GM21528 (cell line): ENCODE data around the gene DAZAP1.

Source experiments
- ATAC-seq: cut with Tn5 transposase; IDR thresholded peaks from one replicate; pipeline ENCODE4 v1.9.1; 2021; ENCODE audit warnings: mild to moderate bottlenecking, moderate library complexity; ENCODE audit not compliant: unreplicated experiment, low FRiP score

Gene DAZAP1

DNA sequence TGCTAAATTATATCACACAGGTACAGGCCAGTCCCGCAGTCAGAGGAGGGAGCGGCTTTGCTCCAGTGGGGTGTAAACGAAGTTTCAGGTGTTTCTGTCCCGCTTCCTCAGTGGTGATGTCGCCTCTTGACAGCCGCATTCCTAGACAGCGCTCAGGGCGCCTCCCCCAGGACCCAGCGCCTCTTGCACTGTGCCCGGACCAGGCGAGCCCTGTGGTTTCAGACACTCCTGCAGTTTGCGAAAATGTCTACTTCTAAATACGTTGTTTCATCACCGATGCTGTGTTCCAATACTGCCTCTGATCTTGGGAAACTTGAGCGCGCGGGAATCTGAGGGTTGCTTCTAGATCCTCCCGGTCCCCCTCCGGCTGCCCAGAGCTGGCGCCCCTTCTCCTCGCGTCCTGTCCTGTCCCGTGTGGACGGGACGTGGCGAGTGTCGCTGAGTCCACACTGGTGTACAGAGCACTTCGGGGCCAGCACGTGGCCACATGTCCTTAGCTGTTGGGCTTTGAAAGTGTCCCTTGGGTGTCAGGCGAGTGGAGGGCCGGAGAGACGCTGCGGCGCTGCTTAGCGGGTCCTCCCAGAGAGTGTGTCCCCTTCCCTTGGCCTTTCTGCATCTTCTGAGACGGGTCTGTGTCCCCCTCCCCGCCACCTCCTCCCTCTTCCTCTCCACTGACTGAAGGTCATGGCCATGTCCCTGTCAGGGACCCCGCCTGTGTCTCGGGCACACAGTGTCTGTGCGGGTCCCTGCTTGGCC lies 16.2 kb downstream of the DAZAP1 start:
- no peak for ATAC-seq

GRCh38 chr19:1424192-1424955 lies 17.0 kb downstream of the DAZAP1 start:
- ATAC-seq, result no peak

- no peak for ATAC-seq
Measured at GRCh38 chr19:1425102-1425837, 17.9 kb downstream of the DAZAP1 start.

GRCh38 chr19:1425902-1426301 lies 18.5 kb downstream of the DAZAP1 start:
- ATAC-seq, result no peak

DNA sequence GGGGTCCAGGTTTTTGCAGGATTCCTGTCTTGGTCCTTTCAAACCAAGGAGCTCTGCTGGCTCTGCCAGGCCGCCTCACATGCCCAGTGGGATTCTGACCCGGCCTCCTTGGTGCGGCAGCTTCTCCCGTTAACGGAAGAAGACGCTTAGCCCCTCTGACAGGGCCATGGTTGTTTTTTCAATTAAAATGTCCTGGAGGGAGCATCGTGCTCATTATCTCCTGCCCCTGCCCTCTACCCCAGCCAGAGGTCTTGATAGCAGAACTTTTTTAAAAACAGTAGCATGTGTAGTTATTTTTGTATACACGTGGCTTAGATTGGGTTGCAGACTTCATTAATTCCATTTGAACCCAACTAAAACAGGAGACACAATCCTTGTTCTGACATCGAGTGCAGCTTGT lies 19.4 kb downstream of the DAZAP1 start:
- no peak for ATAC-seq

DNA sequence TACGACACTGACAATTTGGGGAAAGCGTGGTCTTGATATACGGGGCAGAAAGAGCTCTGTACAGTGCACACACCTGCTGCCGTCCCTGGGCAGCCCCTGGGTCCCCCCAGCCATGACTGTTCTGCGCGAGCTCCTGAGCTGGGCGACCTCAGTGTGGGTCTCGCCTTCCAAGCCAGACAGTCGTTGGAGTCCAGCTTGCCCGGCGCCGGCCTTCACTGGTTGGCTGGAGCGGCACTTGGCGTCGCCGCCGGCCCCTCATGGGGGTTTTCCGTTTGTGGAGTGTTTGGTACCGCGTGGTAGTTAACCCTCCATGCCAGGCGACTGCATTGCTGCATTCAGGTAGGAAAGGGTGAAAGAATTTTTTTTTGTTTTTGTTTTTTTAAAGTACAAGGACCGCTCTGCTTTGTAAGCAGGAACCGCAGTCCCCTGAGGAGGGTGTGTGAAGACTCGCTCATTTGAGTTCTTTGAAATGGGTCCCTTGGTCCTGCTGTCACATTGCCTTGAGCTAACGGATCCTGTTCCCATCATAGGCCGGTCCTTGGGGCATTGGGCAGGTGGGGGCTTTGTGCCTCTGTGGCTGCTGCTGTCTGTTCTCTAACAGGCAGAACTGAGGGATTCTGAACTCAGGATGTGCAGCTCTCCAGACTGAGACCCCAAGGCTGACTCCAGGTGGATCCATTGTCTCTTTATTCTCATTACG lies 20.0 kb downstream of the DAZAP1 start:
- no peak for ATAC-seq

DNA sequence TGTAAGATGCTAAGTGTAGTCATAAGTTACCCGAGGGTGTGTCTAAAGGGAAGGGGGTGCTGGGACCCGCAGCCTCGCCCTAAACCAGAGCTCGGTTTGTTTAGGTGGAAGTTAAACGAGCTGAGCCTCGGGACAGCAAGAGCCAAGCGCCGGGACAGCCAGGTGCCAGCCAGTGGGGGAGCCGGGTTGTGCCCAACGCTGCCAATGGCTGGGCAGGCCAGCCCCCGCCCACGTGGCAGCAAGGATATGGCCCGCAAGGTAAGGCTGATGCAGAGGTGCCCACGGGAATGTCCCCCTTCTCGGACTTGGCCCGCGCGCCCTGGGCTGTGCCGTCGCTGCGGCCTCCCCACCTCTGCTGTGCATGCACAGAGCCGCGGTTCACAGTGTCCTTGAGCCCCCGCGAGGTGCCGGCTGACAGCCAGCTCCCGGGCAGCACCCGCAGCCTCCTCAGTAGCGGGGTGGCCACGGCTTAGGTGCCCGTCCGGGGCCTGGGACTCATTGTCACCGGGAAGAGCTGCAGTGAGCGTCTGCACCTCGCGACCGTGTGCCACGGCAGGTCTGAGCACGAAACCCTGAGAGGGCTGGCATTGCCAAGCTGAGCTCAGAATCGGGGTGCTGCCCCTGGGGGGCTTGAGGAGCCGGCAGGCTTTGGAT lies 21.5 kb downstream of the DAZAP1 start:
- ATAC-seq, result no peak

DNA sequence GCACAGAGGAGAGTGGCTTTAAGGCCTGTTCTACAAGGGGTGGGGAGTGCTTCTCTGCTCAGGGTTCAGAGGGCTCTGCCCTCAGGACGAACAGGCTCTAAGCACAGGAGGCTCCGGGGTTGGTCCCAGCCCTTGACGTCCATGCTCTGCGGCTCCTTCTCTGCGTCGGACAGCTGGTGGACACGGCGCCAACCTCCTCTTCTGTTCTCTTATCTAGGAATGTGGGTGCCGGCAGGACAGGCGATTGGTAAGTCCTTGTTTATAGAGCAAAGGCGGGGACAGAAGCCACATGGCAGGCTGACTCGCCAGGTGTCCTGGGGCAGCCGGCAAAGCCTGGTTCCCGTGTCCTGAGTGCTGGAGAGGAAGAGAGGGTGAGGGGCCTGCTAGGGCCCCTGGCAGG lies 22.4 kb downstream of the DAZAP1 start:
- ATAC-seq, result no peak

DNA sequence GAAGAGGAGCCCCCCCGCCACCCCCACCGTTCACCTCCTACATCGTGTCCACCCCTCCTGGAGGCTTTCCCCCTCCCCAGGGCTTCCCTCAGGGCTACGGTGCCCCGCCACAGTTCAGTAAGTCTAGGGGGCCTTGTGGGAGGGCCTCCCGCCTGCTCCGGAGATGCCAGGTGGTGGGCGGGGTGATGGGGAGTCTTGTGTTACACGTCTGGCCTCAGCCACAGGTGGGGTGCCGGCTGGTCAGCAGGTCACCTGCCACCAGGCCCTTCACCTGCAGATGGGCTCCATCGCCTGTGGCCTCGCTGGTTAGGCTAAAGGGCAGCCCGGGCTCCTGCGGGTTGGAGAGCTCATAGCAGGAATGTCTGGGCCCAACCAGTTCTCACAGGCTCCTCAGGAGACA lies 22.9 kb downstream of the DAZAP1 start:
- no peak for ATAC-seq

DNA sequence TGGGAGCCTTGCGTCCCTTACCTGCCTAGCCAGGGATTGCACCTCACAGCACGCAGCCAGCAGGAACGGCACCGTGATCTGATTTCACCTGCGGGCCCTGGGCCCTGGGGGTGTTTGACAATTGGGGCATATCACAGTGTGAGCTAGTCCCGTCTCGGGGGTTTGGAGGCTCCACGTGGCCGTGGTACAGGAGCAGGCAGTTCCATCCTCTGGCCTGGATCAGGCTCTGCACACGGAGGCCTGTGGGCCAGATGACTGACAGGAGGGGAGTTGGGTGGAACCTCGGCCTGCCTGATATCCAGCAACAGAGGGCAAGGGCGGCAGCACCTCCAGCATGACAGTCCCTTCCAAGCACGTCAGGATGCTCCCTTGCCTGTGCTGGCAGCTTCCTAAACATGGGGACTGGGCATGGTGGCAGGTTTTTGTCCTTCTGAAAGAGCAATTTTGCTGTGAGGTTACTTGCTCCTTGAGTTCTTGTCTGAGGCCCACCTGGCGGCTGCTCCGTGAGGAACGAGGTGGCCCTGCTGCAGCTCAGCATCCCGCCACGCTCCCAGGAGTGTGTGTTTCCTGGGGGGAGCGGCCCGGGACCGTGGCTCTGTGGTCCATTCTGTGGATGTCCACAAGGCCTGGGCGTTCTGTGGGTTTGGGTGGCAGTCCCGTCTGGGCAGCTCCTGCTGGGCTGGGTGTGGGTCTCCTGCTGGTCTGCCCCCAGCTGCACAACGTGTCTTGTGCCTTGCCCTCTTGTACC lies 24.5 kb downstream of the DAZAP1 start:
- ATAC-seq, result no peak

DNA sequence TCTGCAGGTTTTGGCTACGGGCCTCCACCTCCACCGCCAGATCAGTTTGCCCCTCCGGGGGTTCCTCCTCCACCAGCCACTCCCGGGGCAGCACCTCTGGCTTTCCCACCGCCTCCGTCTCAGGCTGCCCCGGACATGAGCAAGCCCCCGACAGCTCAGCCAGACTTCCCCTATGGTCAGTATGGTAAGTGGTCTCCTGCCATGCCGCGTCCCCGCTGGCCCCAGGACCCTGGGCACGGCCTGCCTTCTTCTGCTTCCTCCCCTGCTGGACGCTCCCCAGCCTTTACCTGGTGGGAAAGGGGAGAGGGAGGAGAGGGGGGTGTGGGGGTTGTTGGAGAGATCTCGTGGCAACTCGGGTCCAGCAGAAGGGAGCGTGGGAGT lies 25.1 kb downstream of the DAZAP1 start:
- no peak for ATAC-seq

- no peak for ATAC-seq
Measured at GRCh38 chr19:1433119-1434039, 26.0 kb downstream of the DAZAP1 start.

DNA sequence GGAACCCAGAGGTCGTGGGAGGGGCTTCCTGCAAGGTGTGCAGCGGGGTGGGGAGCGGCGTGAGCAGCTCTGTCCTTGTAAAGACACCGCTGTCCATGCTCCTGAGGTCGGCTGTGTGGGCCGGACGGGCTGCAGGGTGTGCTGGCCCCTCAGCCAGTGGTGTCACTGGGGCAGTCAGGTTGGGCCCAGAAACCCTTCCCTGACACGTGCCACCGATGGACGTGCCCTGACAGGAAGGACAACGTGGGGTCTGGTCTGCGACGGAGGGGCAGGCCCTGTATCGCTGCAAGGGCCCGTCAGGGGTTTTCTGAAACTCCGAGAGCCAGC lies 26.6 kb downstream of the DAZAP1 start:
- no peak for ATAC-seq

GRCh38 chr19:1434577-1435060 lies 27.2 kb downstream of the DAZAP1 start:
- no peak for ATAC-seq

DNA sequence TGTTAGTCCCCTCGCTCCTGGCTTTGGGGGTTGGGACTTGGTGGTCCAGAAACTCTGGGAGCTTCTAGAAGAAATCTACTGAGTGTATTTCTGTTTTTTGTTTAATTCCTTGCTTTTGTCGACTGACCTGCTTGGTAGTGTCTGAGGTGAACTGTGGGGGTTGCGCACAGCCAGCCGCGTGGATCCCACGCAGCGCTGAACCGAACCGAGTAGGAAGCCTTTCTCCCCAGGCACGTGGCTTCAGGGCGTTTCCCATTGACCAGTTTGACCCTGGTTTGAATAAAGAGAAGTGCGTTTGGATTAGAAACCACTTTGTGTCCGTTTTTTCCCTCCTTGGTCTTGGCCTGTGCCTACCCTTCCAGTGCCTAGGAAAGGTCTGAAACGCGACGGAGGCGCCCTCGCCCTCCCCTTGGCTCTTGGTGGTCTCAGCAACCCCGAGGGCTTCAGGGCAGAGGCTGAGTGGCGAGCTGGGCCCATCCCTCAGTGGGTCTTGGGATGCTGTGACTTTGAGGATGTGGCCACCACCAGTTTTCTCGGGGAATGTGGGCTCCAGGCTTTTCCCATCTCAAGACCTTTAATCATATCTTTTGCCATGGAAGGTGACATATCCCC lies 28.1 kb downstream of the DAZAP1 start:
- no peak for ATAC-seq

GRCh38 chr19:1437609-1438008 lies 30.2 kb downstream of the DAZAP1 start:
- no peak for ATAC-seq

GRCh38 chr19:1438035-1438932 lies 30.9 kb downstream of the DAZAP1 start, which contains the start of gene RPS15:
RPS15 (plus strand) TSS chr19:1438396; CDS start chr19:1438426, 30 bp downstream.
- ATAC-seq, result peak; percentile 73
